HCT116 (cell line): ENCODE measurements around the gene UTS2B. TPM values are rescaled to one million over a fixed set of nuclear protein-coding genes. Genes with fewer than 3 reads are reported as not detected.

ENCODE experiments used
- ATAC-seq: fragments of 200-7000 bp; cut with Tn5 transposase; 2 replicates; pipeline ENCODE4 v1.9.1; 2020; ENCODE audit warnings: mild to moderate bottlenecking, moderate library complexity
- BruUV-seq: library from RNA; stranded (reverse); fragments of 400-500 nt; replicated peaks from 2 replicates; lab custom pipeline; 2021; lab: Mats Ljungman, UMichigan
- CTCF ChIA-PET: fragments of 300-600 bp; sonication (Branson Sonifier 250); formaldehyde crosslinking; loops from one replicate; lab custom pipeline; 2021; ENCODE audit warnings: antibody characterized with exemption; lab: Charles Lee
- POLR2A ChIA-PET: fragments of 300-600, 350-600 bp; sonication (Branson Sonifier 250); formaldehyde crosslinking; loops from one replicate; lab custom pipeline; 2021; ENCODE audit warnings: antibody characterized with exemption; lab: Charles Lee
- RAD21 ChIA-PET, 2 experiments: fragments of 300-600 bp; sonication (Branson Sonifier 250); formaldehyde crosslinking; loops; one replicate each; lab custom pipeline; 2023; ENCODE audit warnings: low total read pairs in 2 of 2; ENCODE audit not compliant: uncharacterized antibody in 2 of 2, unreplicated experiment in 2 of 2, low non-redundant PET in 1 of 2; lab: Charles Lee
- DNase-seq: peaks from one replicate; pipeline ENCODE4 v3.0.0-alpha.2; 2010; ENCODE audit warnings: low read depth, low spot score
- H2AFZ ChIP-seq: fragments of 200-600 bp; shearing (Covaris generic), sonication (generic); 2 replicates; pipeline ENCODE4 v1.6.1; 2017; ENCODE audit warnings: low read depth, mixed run types, mixed read lengths, antibody characterized with exemption, low read length; ENCODE audit not compliant: poor library complexity, severe bottlenecking
- H3K27ac ChIP-seq: 2 replicates; pipeline ENCODE4 v1.5.1; 2012; ENCODE audit warnings: low read depth, low read length
- H3K27me3 ChIP-seq: fragments of 200-600 bp; sonication (generic); 2 replicates; pipeline ENCODE4 v1.6.1; 2016; ENCODE audit warnings: mixed run types, low read length, mixed read lengths; ENCODE audit not compliant: insufficient read depth
- H3K36me3 ChIP-seq, 2 experiments: fragments of 200-500 bp in 1 of 2; fragments of 200-600 bp in 1 of 2; sonication (Bioruptor generic) in 1 of 2; sonication (generic) in 1 of 2; 2 replicates each; pipeline versions ENCODE4 v1.5.1 to v1.6.1; 2014 to 2016; ENCODE audit warnings: low read length in 2 of 2, inconsistent platforms in 1 of 2, mixed read lengths in 1 of 2, mixed run types in 1 of 2; ENCODE audit not compliant: insufficient read depth in 2 of 2, control insufficient read depth in 1 of 2
- H3K4me1 ChIP-seq, 2 experiments: fragments of 200-600 bp in 1 of 2; sonication (generic) in 1 of 2; 2 replicates each; pipeline versions ENCODE4 v1.5.1 to v1.6.1; 2012 to 2017; ENCODE audit warnings: low read length in 2 of 2, inconsistent platforms in 1 of 2, mild to moderate bottlenecking in 1 of 2, mixed read lengths in 1 of 2, mixed run types in 1 of 2, moderate library complexity in 1 of 2; ENCODE audit not compliant: insufficient read depth in 2 of 2, control insufficient read depth in 1 of 2
- H3K4me2 ChIP-seq: fragments of 200-600 bp; sonication (generic); 2 replicates; pipeline ENCODE4 v1.6.1; 2017; ENCODE audit warnings: mixed run types, low read length, mixed read lengths
- H3K4me3 ChIP-seq, 2 experiments: fragments of 200-600 bp in 1 of 2; sonication (generic) in 1 of 2; replicated peaks in 1 of 2; 2 replicates each; pipeline ENCODE4 v1.5.1; 2011 to 2016; ENCODE audit warnings: low read length in 2 of 2, control low read depth in 1 of 2, low read depth in 1 of 2, mild to moderate bottlenecking in 1 of 2, mixed read lengths in 1 of 2, mixed run types in 1 of 2
- H3K79me2 ChIP-seq: fragments of 200-600 bp; sonication (generic); 2 replicates; pipeline ENCODE4 v1.6.1; 2017; ENCODE audit warnings: mild to moderate bottlenecking, mixed run types, low read length, moderate library complexity, mixed read lengths; ENCODE audit not compliant: insufficient read depth
- H3K9ac ChIP-seq: fragments of 200-600 bp; sonication (generic); 2 replicates; pipeline ENCODE4 v1.6.1; 2016; ENCODE audit warnings: low read length, mixed read lengths
- H3K9me2 ChIP-seq: fragments of 200-600 bp; sonication (generic), shearing (Covaris generic); 2 replicates; pipeline ENCODE4 v1.6.1; 2017; ENCODE audit warnings: mixed run types, mild to moderate bottlenecking, moderate library complexity; ENCODE audit not compliant: insufficient read depth
- H3K9me3 ChIP-seq, 2 experiments: fragments of 200-500 bp in 1 of 2; fragments of 200-600 bp in 1 of 2; sonication (Bioruptor generic) in 1 of 2; sonication (generic) in 1 of 2; 2 replicates each; pipeline ENCODE4 v1.6.1; 2014 to 2017; ENCODE audit warnings: low read length in 2 of 2, mixed read lengths in 2 of 2, inconsistent platforms in 1 of 2, low read depth in 1 of 2, mild to moderate bottlenecking in 1 of 2, mixed run types in 1 of 2, moderate library complexity in 1 of 2; ENCODE audit not compliant: control insufficient read depth in 1 of 2, insufficient read depth in 1 of 2
- H4K20me1 ChIP-seq: fragments of 200-600 bp; sonication (generic), shearing (Covaris generic); 2 replicates; pipeline ENCODE4 v1.6.1; 2017; ENCODE audit warnings: mixed run types, mild to moderate bottlenecking, moderate library complexity; ENCODE audit not compliant: insufficient read depth
- ATF3 ChIP-seq: IDR thresholded peaks from 2 replicates; pipeline ENCODE4 v1.6.1; 2012
- CBX3 ChIP-seq: IDR thresholded peaks from 2 replicates; pipeline ENCODE4 v1.6.1; 2012; ENCODE audit warnings: low read depth
- CEBPB ChIP-seq: IDR thresholded peaks from 2 replicates; pipeline ENCODE4 v1.6.1; 2012; ENCODE audit warnings: low read depth
- EGR1 ChIP-seq: IDR thresholded peaks from 2 replicates; pipeline ENCODE4 v1.6.1; 2012; ENCODE audit warnings: low read depth
- ELF1 ChIP-seq: IDR thresholded peaks from 2 replicates; pipeline ENCODE4 v1.6.1; 2012; ENCODE audit warnings: low read depth, borderline replicate concordance
- EZH2 ChIP-seq: fragments of 200-600 bp; sonication (generic); IDR thresholded peaks from 2 replicates; pipeline ENCODE4 v1.6.1; 2017; ENCODE audit warnings: antibody characterized with exemption, mixed run types
- EZH2phosphoT487 ChIP-seq: fragments of 200-600 bp; IDR thresholded peaks from 2 replicates; pipeline ENCODE4 v1.6.1; 2018; ENCODE audit warnings: antibody characterized with exemption, borderline replicate concordance
- FOSL1 ChIP-seq: IDR thresholded peaks from 2 replicates; pipeline ENCODE4 v1.6.1; 2012; ENCODE audit warnings: low read depth
- JUND ChIP-seq: IDR thresholded peaks from 2 replicates; pipeline ENCODE4 v1.6.1; 2012
- POLR2A ChIP-seq: IDR thresholded peaks from 2 replicates; pipeline ENCODE4 v1.7.0; 2011; ENCODE audit warnings: borderline replicate concordance; ENCODE audit not compliant: insufficient read depth, insufficient read length; ENCODE audit errors: extremely low read depth
- POLR2AphosphoS5 ChIP-seq: IDR thresholded peaks from 2 replicates; pipeline ENCODE4 v1.6.1; 2011; ENCODE audit warnings: mild to moderate bottlenecking, low read depth, low read length, moderate library complexity
- RAD21 ChIP-seq: IDR thresholded peaks from 2 replicates; pipeline ENCODE4 v1.6.1; 2012; ENCODE audit warnings: low read depth, mild to moderate bottlenecking
- SP1 ChIP-seq: IDR thresholded peaks from 2 replicates; pipeline ENCODE4 v1.6.1; 2012; ENCODE audit warnings: low read depth
- SRF ChIP-seq: IDR thresholded peaks from 2 replicates; pipeline ENCODE4 v1.6.1; 2012; ENCODE audit warnings: low read depth
- TCF7L2 ChIP-seq: IDR thresholded peaks from 2 replicates; pipeline ENCODE4 v1.7.0; 2011; ENCODE audit warnings: borderline replicate concordance, inconsistent platforms; ENCODE audit not compliant: insufficient read depth, insufficient read length; ENCODE audit errors: extremely low read depth
- YY1 ChIP-seq: IDR thresholded peaks from 2 replicates; pipeline ENCODE4 v1.6.1; 2011; ENCODE audit warnings: low read length, low read depth, moderate library complexity, mild to moderate bottlenecking; ENCODE audit not compliant: insufficient replicate concordance; ENCODE audit errors: extremely low read depth
- ZBTB33 ChIP-seq: IDR thresholded peaks from 2 replicates; pipeline ENCODE4 v1.6.1; 2011; ENCODE audit warnings: mild to moderate bottlenecking, low read length, moderate library complexity; ENCODE audit not compliant: insufficient replicate concordance; ENCODE audit errors: extremely low read depth
- ZFX ChIP-seq: fragments of 450-650 bp; IDR thresholded peaks from 2 replicates; pipeline ENCODE4 v1.6.1; 2017
- ZNF274 ChIP-seq: fragments of 200-500 bp; sonication (Bioruptor generic); IDR thresholded peaks from 2 replicates; pipeline ENCODE4 v1.6.1; 2014; ENCODE audit warnings: mild to moderate bottlenecking, low read depth, low read length, inconsistent platforms
- intact Hi-C: fragments of 100-400 bp; cut with micrococcal nuclease; formaldehyde crosslinking; loops from 2 replicates; pipeline ENCODE4 v1.10.0; 2022
- total RNA-seq: library from RNA; stranded (reverse); gene quantifications from one replicate; pipeline ENCODE4 v1.2.1, GENCODE V29; 2021; ENCODE audit not compliant: unreplicated experiment
- TF ChIP-seq, protein P1 (sequence below), 3 experiments: fragments of 200-600 bp in 1 of 3; sonication (generic) in 1 of 3; IDR thresholded peaks in 2 of 3; conservative IDR thresholded peaks in 1 of 3; 2 replicates each; pipeline ENCODE4 v1.5.1; 2012 to 2017; ENCODE audit warnings: low read depth in 2 of 3, low read length in 2 of 3, antibody characterized with exemption in 1 of 3, borderline replicate concordance in 1 of 3, control low read depth in 1 of 3, mild to moderate bottlenecking in 1 of 3, mixed read lengths in 1 of 3, mixed run types in 1 of 3, moderate library complexity in 1 of 3; ENCODE audit not compliant: insufficient read depth in 1 of 3

UTS2B gene
- total RNA-seq, 1 experiment from 2014 or later = 0.59 TPM

GRCh38 chr3:191301782-191302411, 28.4 kb downstream of the UTS2B start:
- POLR2A ChIA-PET = no interaction called here
- Histone ChIP-seq H3K36me3 (no peaks in the 10 kb centered on the region), H3K79me2 (no peaks in the 10 kb centered on the region), H3K9me2 (no peaks in the 10 kb centered on the region), H3K27ac (no peak overlapping the region), H3K4me3 (no peak overlapping the region), H3K4me1 (no peaks in the 10 kb centered on the region)
- RAD21 ChIA-PET = no interaction called here
- TF ChIP-seq ZFX (no peak), YY1 (no peak), CBX3 (no peak), FOSL1 (no peak), POLR2AphosphoS5 (no peak), SRF (no peak), JUND (no peak), CEBPB (no peak), SP1 (no peak), ATF3 (no peak), ELF1 (no peak), EGR1 (no peak), ZNF274 (no peak), EZH2phosphoT487 (no peak), EZH2 (no peak), POLR2A (no peak), ZBTB33 (no peak), TCF7L2 (no peak), RAD21 (no peak)
- TF ChIP-seq, protein P1, sequence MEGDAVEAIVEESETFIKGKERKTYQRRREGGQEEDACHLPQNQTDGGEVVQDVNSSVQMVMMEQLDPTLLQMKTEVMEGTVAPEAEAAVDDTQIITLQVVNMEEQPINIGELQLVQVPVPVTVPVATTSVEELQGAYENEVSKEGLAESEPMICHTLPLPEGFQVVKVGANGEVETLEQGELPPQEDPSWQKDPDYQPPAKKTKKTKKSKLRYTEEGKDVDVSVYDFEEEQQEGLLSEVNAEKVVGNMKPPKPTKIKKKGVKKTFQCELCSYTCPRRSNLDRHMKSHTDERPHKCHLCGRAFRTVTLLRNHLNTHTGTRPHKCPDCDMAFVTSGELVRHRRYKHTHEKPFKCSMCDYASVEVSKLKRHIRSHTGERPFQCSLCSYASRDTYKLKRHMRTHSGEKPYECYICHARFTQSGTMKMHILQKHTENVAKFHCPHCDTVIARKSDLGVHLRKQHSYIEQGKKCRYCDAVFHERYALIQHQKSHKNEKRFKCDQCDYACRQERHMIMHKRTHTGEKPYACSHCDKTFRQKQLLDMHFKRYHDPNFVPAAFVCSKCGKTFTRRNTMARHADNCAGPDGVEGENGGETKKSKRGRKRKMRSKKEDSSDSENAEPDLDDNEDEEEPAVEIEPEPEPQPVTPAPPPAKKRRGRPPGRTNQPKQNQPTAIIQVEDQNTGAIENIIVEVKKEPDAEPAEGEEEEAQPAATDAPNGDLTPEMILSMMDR (IDR thresholded peaks at IDR 0.05 in 2 of 3, conservative IDR thresholded peaks at IDR 0.05 in 1 of 3; ENCODE audit: borderline replicate concordance in 1 of 3, insufficient read depth in 1 of 3, low read depth in 2 of 3, low read length in 2 of 3) = no peak
- TF ChIP-seq, all 23 proteins: peak for 0
- no peaks in the 10 kb centered on the region for H3K27me3 ChIP-seq
- no peak overlapping the region for H3K9ac ChIP-seq
- H3K9me3 ChIP-seq = no peaks in the 10 kb centered on the region
- DNase-seq (no peak), ATAC-seq (no peak)
- no TSS peak for BruUV-seq
- H4K20me1 ChIP-seq = no peaks in the 10 kb centered on the region
- CTCF ChIA-PET = no interaction called here
- intact Hi-C loops = no loop called here
- no peak overlapping the region for H2AFZ ChIP-seq
- no peak overlapping the region for H3K4me2 ChIP-seq
